Sigmoid colon (tissue), 4 donors: Measurements from ENCODE around the gene SUV39H2.

Experiments
- POLR2A ChIP-seq, 2 donors: fragments of 450-650 bp; IDR thresholded peaks; one replicate each; pipeline ENCODE4 v1.6.1; 2016; ENCODE audit warnings: antibody characterized with exemption in 2 of 2, mild to moderate bottlenecking in 2 of 2, moderate library complexity in 2 of 2
- POLR2AphosphoS5 ChIP-seq, 4 donors: sonication (generic); formaldehyde crosslinking; IDR thresholded peaks; one replicate each; pipeline ENCODE4 v1.6.1; 2017; ENCODE audit warnings: antibody characterized with exemption in 4 of 4
- TF ChIP-seq, protein P1 (sequence below), 4 experiments: fragments of 450-650 bp in 3 of 4; fragments of 200-600 bp in 1 of 4; IDR thresholded peaks; one replicate each; pipeline ENCODE4 v1.5.1; 2016 to 2019; ENCODE audit warnings: antibody characterized with exemption in 4 of 4, mild to moderate bottlenecking in 3 of 4, moderate library complexity in 2 of 4

DNA sequence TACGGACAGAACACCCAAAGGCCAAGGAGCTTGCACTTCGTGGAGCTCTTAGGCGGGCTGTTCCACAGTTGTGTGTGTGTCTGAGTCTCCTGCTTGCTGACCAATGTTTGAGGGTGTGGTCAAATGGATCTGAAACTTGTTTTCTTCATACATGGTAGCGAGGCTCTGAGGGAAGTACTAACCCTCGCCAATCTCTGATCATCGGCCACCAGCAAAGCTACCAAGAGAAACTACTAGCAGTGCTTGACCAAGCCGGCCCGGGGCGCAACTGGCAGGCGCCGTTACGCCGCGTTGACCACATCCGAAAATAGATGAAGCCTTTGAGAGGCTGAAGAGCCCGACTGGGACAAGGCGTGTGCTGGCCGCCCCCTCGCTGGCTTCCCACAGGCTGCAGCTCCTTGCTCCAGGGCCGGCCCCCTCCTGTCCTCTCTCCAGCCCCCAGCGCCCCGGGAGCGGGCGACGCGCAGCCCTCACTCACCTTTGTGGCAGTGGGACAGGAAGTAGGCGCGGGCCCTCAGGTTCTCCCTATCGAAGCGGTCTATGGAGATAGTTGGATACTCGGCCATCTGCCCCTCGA, 74.8 kb downstream of the SUV39H2 start:
- TF ChIP-seq POLR2A (IDR thresholded peaks at IDR 0.05) = no peak
- TF ChIP-seq, protein P1, sequence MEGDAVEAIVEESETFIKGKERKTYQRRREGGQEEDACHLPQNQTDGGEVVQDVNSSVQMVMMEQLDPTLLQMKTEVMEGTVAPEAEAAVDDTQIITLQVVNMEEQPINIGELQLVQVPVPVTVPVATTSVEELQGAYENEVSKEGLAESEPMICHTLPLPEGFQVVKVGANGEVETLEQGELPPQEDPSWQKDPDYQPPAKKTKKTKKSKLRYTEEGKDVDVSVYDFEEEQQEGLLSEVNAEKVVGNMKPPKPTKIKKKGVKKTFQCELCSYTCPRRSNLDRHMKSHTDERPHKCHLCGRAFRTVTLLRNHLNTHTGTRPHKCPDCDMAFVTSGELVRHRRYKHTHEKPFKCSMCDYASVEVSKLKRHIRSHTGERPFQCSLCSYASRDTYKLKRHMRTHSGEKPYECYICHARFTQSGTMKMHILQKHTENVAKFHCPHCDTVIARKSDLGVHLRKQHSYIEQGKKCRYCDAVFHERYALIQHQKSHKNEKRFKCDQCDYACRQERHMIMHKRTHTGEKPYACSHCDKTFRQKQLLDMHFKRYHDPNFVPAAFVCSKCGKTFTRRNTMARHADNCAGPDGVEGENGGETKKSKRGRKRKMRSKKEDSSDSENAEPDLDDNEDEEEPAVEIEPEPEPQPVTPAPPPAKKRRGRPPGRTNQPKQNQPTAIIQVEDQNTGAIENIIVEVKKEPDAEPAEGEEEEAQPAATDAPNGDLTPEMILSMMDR (IDR thresholded peaks at IDR 0.05) = no peak
- TF ChIP-seq POLR2AphosphoS5 (IDR thresholded peaks at IDR 0.05) = no peak
